GM12891 (cell line): Measurements from ENCODE around the gene SNX8.
"Not testable (repeated sequence)": the region's sequence is repeated elsewhere in the genome, so short reads cannot be mapped to it uniquely, and the experiment has no call there.

Experiments
- PAX5 ChIP-seq: IDR thresholded peaks from 2 replicates; pipeline ENCODE4 v1.6.1; 2011; ENCODE audit warnings: low read length, moderate library complexity, mild to moderate bottlenecking; ENCODE audit not compliant: insufficient read depth, severe bottlenecking
- POLR2A ChIP-seq: IDR thresholded peaks from 2 replicates; pipeline ENCODE4 v1.6.1; 2011; ENCODE audit warnings: low read depth, low read length, control low read depth
- POLR2AphosphoS5 ChIP-seq: IDR thresholded peaks from 2 replicates; pipeline ENCODE4 v1.6.1; 2011; ENCODE audit warnings: low read depth, low read length, control low read depth
- POU2F2 ChIP-seq: IDR thresholded peaks from 2 replicates; pipeline ENCODE4 v1.6.1; 2011; ENCODE audit warnings: low read depth, mild to moderate bottlenecking, control low read depth, low read length, moderate library complexity
- SPI1 ChIP-seq: IDR thresholded peaks from 2 replicates; pipeline ENCODE4 v1.6.1; 2011; ENCODE audit warnings: low read depth, low read length, control low read depth
- TAF1 ChIP-seq: IDR thresholded peaks from 2 replicates; pipeline ENCODE4 v1.6.1; 2011; ENCODE audit warnings: low read depth, low read length, control low read depth

GRCh38 chr7:2314956-2315530 is 802 bp upstream of the SNX8 start:
- not testable (repeated sequence) for TF ChIP-seq POLR2AphosphoS5, POLR2A, SPI1, TAF1, POU2F2, PAX5
